Thoracic aorta (tissue), 2 donors: ENCODE data around the gene PLEKHF1. TPM values are rescaled to one million over a fixed set of nuclear protein-coding genes. Genes with fewer than 3 reads are reported as not detected.

Source experiments
- ATAC-seq: fragments of 150-250 bp; one replicate; pipeline ENCODE4 v1.8.0; 2017; ENCODE audit warnings: low read depth; ENCODE audit not compliant: insufficient number of reproducible peaks, low FRiP score
- DNase-seq: peaks from one replicate; pipeline ENCODE4 v3.0.0-alpha.2; 2020; ENCODE audit warnings: low spot score
- H3K27ac ChIP-seq, 2 donors: fragments of 200-600 bp; sonication (generic); 1 replicate in 1 of 2; 2 replicates in 1 of 2; pipeline ENCODE4 v1.5.1; 2016; ENCODE audit warnings: mild to moderate bottlenecking in 2 of 2, moderate library complexity in 2 of 2
- H3K27me3 ChIP-seq: fragments of 200-600 bp; sonication (generic); replicated peaks from 2 replicates; pipeline ENCODE4 v1.6.0; 2016; ENCODE audit warnings: mild to moderate bottlenecking; ENCODE audit not compliant: insufficient read depth
- H3K36me3 ChIP-seq: fragments of 200-600 bp; sonication (generic); one replicate; pipeline ENCODE4 v1.5.1; 2016
- H3K4me1 ChIP-seq, 2 donors: fragments of 200-600 bp; sonication (generic); 1 replicate in 1 of 2; 2 replicates in 1 of 2; pipeline versions ENCODE4 v1.5.1 to v1.6.0; 2016; ENCODE audit warnings: low read depth in 2 of 2, mild to moderate bottlenecking in 1 of 2; ENCODE audit not compliant: control insufficient read depth in 1 of 2
- H3K4me3 ChIP-seq: fragments of 200-600 bp; sonication (generic); 2 replicates; pipeline ENCODE4 v1.5.1; 2016; ENCODE audit warnings: mild to moderate bottlenecking
- H3K9me3 ChIP-seq: fragments of 200-600 bp; sonication (generic); 2 replicates; pipeline ENCODE4 v1.5.1; 2016
- total RNA-seq, 2 donors: library from RNA; depleted of rRNA; stranded (reverse); fragments of >200 nt; gene quantifications; one replicate each; pipeline versions ENCODE4 v1.1.0 to v1.2.3, GENCODE V29; 2016
- TF ChIP-seq, protein P1 (sequence below): fragments of 200-600 bp; sonication (generic); IDR thresholded peaks from one replicate; pipeline ENCODE4 v1.5.1; 2019; ENCODE audit warnings: antibody characterized with exemption

The PLEKHF1 gene
- total RNA-seq, 2 donors from 2014 or later, result 21.4 to 56.2 TPM

- H3K27ac ChIP-seq, result no peak overlapping the region
- no peaks in the 10 kb centered on the region for H3K9me3 ChIP-seq
- H3K4me1 ChIP-seq, result peaks cover 0 to 15% of the 10 kb centered on the region in 2 donors
- H3K36me3 ChIP-seq, result no peaks in the 10 kb centered on the region
- no peaks in the 10 kb centered on the region for H3K27me3 ChIP-seq
- DNase-seq (no peak), ATAC-seq (no peak)
- TF ChIP-seq, protein P1, sequence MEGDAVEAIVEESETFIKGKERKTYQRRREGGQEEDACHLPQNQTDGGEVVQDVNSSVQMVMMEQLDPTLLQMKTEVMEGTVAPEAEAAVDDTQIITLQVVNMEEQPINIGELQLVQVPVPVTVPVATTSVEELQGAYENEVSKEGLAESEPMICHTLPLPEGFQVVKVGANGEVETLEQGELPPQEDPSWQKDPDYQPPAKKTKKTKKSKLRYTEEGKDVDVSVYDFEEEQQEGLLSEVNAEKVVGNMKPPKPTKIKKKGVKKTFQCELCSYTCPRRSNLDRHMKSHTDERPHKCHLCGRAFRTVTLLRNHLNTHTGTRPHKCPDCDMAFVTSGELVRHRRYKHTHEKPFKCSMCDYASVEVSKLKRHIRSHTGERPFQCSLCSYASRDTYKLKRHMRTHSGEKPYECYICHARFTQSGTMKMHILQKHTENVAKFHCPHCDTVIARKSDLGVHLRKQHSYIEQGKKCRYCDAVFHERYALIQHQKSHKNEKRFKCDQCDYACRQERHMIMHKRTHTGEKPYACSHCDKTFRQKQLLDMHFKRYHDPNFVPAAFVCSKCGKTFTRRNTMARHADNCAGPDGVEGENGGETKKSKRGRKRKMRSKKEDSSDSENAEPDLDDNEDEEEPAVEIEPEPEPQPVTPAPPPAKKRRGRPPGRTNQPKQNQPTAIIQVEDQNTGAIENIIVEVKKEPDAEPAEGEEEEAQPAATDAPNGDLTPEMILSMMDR, result no peak
- H3K4me3 ChIP-seq, result no peak overlapping the region
Observed at GRCh38 chr19:29697523-29698261, 32.4 kb downstream of the PLEKHF1 start.

- ATAC-seq (no peak), DNase-seq (no peak)
- Histone ChIP-seq H3K36me3 (peaks cover 6% of the 10 kb centered on the region), H3K27ac (no peak overlapping the region), H3K4me1 (peaks cover 0 to 3% of the 10 kb centered on the region in 2 donors), H3K4me3 (no peak overlapping the region), H3K9me3 (no peaks in the 10 kb centered on the region), H3K27me3 (no peaks in the 10 kb centered on the region)
- TF ChIP-seq, protein P1, result no peak
Observed at GRCh38 chr19:29699861-29700260, 34.6 kb downstream of the PLEKHF1 start.

DNA sequence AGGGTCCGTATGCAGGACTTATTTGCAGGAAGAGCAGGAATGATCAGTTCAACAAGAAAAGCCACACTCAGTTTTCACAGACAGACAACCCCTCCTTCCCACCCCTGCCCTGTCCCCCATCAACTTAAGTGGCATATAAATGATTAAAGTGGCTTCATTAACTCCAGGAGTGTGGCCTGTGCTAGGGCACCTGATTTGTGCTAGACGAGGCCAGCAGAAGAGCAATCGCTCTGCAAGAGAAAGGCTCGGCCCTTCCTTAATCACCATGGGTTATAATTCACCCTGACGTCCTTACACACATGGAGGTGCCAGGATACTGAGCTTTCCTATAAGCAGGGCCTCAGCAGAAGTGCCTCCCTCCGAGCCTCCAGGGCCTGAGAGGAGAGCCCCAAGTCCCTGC, 35.2 kb downstream of the PLEKHF1 start:
- no peak for DNase-seq
- H3K27ac ChIP-seq, result no peak overlapping the region

DNA sequence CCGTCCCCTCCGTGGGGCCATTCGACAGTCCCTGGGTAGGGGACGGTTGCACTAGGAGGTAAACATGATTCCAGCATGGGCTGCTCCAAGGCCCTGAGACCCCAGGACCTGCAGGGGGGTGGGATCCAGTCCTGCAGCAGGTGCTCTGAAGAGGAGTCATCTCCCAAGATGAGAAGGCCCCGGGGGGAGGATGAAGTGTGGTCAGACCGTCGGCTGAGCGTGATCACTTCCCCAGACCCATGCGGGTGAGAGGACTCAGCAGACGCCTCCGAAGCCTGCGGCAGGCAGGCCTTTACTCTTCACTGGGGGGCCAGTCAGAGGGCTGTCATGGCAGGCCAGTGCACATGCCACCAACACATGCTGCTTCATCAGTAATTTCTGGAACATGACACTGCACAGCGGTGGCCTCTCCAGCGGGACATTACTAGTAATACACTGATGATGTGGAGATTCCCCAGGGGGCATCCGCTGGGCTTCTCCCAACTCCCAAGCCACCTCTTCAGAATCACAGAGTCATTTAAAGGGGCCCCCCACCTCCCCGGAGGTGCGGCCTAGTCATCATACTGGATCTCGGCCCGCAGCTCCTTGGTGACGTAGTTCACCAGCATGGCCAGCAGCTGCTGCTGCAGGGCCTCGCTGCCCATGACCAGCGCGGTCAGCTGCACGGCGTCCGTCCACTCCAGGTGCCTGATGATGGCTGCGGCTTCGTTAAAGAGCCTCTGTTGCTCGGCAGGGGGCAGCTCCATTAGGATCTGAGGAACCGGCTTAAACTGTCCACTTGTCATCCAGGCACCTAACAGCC, 37.1 kb downstream of the PLEKHF1 start:
- no peak for ATAC-seq
- Histone ChIP-seq H3K27me3 (no peaks in the 10 kb centered on the region), H3K4me1 (no peaks in the 10 kb centered on the region)

More for the DNA sequence above, 35.2 kb downstream of the PLEKHF1 start:
- H3K4me3 ChIP-seq, result no peak overlapping the region
- H3K27me3 ChIP-seq, result no peaks in the 10 kb centered on the region
- ATAC-seq, result no peak
- peaks cover 6% of the 10 kb centered on the region for H3K36me3 ChIP-seq
- H3K4me1 ChIP-seq, result no peaks in the 10 kb centered on the region
- TF ChIP-seq, protein P1, result no peak
- no peaks in the 10 kb centered on the region for H3K9me3 ChIP-seq

GRCh38 chr19:29702963-29703320, 37.7 kb downstream of the PLEKHF1 start:
- H3K9me3 ChIP-seq, result no peaks in the 10 kb centered on the region
- H3K4me1 ChIP-seq, result no peaks in the 10 kb centered on the region
- no peak for ATAC-seq
- peaks cover 9% of the 10 kb centered on the region for H3K36me3 ChIP-seq
- DNase-seq, result no peak
- no peak overlapping the region for H3K4me3 ChIP-seq
- no peaks in the 10 kb centered on the region for H3K27me3 ChIP-seq
- no peak overlapping the region for H3K27ac ChIP-seq
- TF ChIP-seq, protein P1, result no peak

More for the DNA sequence above, 37.1 kb downstream of the PLEKHF1 start:
- TF ChIP-seq, protein P1, result no peak
- Histone ChIP-seq H3K36me3 (peaks cover 9% of the 10 kb centered on the region), H3K9me3 (no peaks in the 10 kb centered on the region), H3K4me3 (no peak overlapping the region), H3K27ac (no peak overlapping the region)
- no peak for DNase-seq
